ENCODE data around the gene TRIP11. TPM values are rescaled to one million over a fixed set of nuclear protein-coding genes. Genes with fewer than 3 reads are reported as not detected.

The TRIP11 gene
- total and polyA plus RNA-seq, 2 experiments from 2014 or later: 24.9 to 52.2 TPM

- Mint-ChIP-seq H3K4me1 (peaks cover 15% of the 10 kb centered on the region; the same call in 2 of the 3 replicates), H3K4me3 (no peak overlapping the region)
- TF ChIP-seq EZH2 (IDR thresholded peaks at IDR 0.05; ENCODE audit: low read depth, unreplicated experiment) (no peak), ZNF331 (CRISPR knock-in tag; IDR thresholded peaks at IDR 0.05; ENCODE audit: low read depth) (no peak), ETS1 (IDR thresholded peaks at IDR 0.05) (no peak)
Observed at GRCh38 chr14:91929700-91930099, 110.2 kb downstream of the TRIP11 start.

GRCh38 chr14:91927800-91928199, 112.1 kb downstream of the TRIP11 start:
- no peak for ATAC-seq
- Histone ChIP-seq H3K4me1 (ENCODE audit: insufficient read depth) (0 out of 2 replicates have a peak, but pooled peaks cover 5% of the 10 kb centered on the region), H3K36me3 (ENCODE audit: insufficient read depth) (no peaks in the 10 kb centered on the region), H3K27me3 (ENCODE audit: insufficient read depth) (no peaks in the 10 kb centered on the region), H3K27ac (ENCODE audit: low read depth) (no peak overlapping the region), H3K9me2 (ENCODE audit: insufficient read depth) (no peaks in the 10 kb centered on the region), H3K4me2 (no peak overlapping the region), H4K20me1 (replicated peaks; ENCODE audit: insufficient read depth) (no peaks in the 10 kb centered on the region), H3K4me3 (no peak overlapping the region), H3K79me2 (replicated peaks; ENCODE audit: insufficient read depth) (no peaks in the 10 kb centered on the region), H2AFZ (no peak overlapping the region), H3F3A (replicated peaks; ENCODE audit: low read depth) (no peaks in the 10 kb centered on the region)
- Mint-ChIP-seq H3K9me3 (no peaks in the 10 kb centered on the region), H3K27ac (no peak overlapping the region), H3K36me3 (ENCODE audit: low read depth) (no peaks in the 10 kb centered on the region), H3K4me3 (no peak overlapping the region), H3K27me3 (ENCODE audit: insufficient read depth, low read depth, poor library complexity) (no peaks in the 10 kb centered on the region), H3K4me1 (peaks cover 12% of the 10 kb centered on the region; the same call in 2 of the 3 replicates)
- DNase-seq (ENCODE audit: low spot score): no peak
- TF ChIP-seq ZNF331 (CRISPR knock-in tag; IDR thresholded peaks at IDR 0.05; ENCODE audit: low read depth) (no peak), POLR2AphosphoS5 (IDR thresholded peaks at IDR 0.05; ENCODE audit: low read depth) (no peak), EZH2 (IDR thresholded peaks at IDR 0.05; ENCODE audit: low read depth, unreplicated experiment) (no peak), CREB1 (CRISPR knock-in tag; IDR thresholded peaks at IDR 0.05; ENCODE audit: low read depth) (no peak), REST (IDR thresholded peaks at IDR 0.05; ENCODE audit: unreplicated experiment) (no peak), CTCF (conservative IDR thresholded peaks at IDR 0.05; ENCODE audit: low read depth in 2 of 2) (no peak), JUNB (IDR thresholded peaks at IDR 0.05; ENCODE audit: unreplicated experiment) (no peak), ETS1 (IDR thresholded peaks at IDR 0.05) (no peak)

More at GRCh38 chr14:91929700-91930099, 110.2 kb downstream of the TRIP11 start:
- Mint-ChIP-seq H3K27ac (no peak overlapping the region), H3K27me3 (ENCODE audit: insufficient read depth, low read depth, poor library complexity) (no peaks in the 10 kb centered on the region), H3K36me3 (ENCODE audit: low read depth) (no peaks in the 10 kb centered on the region), H3K9me3 (no peaks in the 10 kb centered on the region)
- H3K4me3 ChIP-seq: no peak overlapping the region
- no peak overlapping the region for H3K4me2 ChIP-seq
- 0 out of 2 replicates have a peak, but pooled peaks cover 5% of the 10 kb centered on the region for H3K4me1 ChIP-seq (ENCODE audit: insufficient read depth)
- DNase-seq (ENCODE audit: low spot score) (no peak), ATAC-seq (no peak)
- H3K27me3 ChIP-seq (ENCODE audit: insufficient read depth): no peaks in the 10 kb centered on the region
- no peaks in the 10 kb centered on the region for H3K9me2 ChIP-seq (ENCODE audit: insufficient read depth)
- no peaks in the 10 kb centered on the region for H4K20me1 ChIP-seq (replicated peaks; ENCODE audit: insufficient read depth)
- no peaks in the 10 kb centered on the region for H3K79me2 ChIP-seq (replicated peaks; ENCODE audit: insufficient read depth)
- H3K36me3 ChIP-seq (ENCODE audit: insufficient read depth): no peaks in the 10 kb centered on the region
- H3F3A ChIP-seq (replicated peaks; ENCODE audit: low read depth): no peaks in the 10 kb centered on the region
- H2AFZ ChIP-seq: no peak overlapping the region
- H3K27ac ChIP-seq (ENCODE audit: low read depth): no peak overlapping the region

Measured in GM23338 (cell line).